Cardiac fibroblast (primary cell): ENCODE data around the gene CDKN3.
A peak's percentile ranks its signal among the peaks of the same experiment; 100 is the strongest.
"Not testable (repeated sequence)": the region's sequence is repeated elsewhere in the genome, so short reads cannot be mapped to it uniquely, and the experiment has no call there.

Source experiments
- DNase-seq, 2 donors: peaks; one replicate each; pipeline versions ENCODE4 v3.0.0 to v3.0.0-alpha.2; 2010; ENCODE audit warnings: low read depth in 2 of 2
- H3K4me3 ChIP-seq, 2 donors: replicated peaks in 1 of 2; 1 replicate in 1 of 2; 2 replicates in 1 of 2; pipeline ENCODE4 v1.5.1; 2011; ENCODE audit warnings: low read depth in 2 of 2, low read length in 2 of 2, mild to moderate bottlenecking in 2 of 2, moderate library complexity in 1 of 2
- CTCF ChIP-seq: IDR thresholded peaks from one replicate; pipeline ENCODE4 v1.5.1; 2011; ENCODE audit warnings: low read depth, mild to moderate bottlenecking, low read length, inconsistent platforms

The CDKN3 gene

DNA sequence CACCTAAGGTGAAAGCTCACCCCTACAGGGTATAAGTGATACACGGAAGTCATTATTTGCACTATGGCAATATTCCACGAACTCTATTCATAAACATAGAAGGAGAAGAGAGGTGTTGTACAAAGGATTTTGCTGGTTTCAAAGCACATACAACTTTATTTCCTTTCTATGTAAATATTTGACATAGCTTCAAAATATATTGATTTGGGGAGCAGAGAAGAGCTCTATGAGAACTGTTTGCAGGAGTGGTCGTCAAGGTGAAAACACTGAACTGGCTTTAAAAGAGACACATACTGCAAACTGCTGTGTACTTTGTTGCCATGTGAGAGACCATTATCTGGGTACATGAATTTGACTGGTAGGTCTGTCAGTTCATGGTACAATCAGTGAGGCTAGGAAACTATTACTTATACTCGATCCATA, 27.7 kb downstream of the CDKN3 start:
- no peak overlapping the region for H3K4me3 ChIP-seq
- no peak for DNase-seq
- no peak for TF ChIP-seq CTCF

GRCh38 chr14:54425068-54425467, 28.3 kb downstream of the CDKN3 start:
- no peak for TF ChIP-seq CTCF
- H3K4me3 ChIP-seq, result no peak overlapping the region
- no peak for DNase-seq

GRCh38 chr14:54425537-54426274, 28.9 kb downstream of the CDKN3 start:
- H3K4me3 ChIP-seq, result no peak overlapping the region
- DNase-seq, result no peak
- TF ChIP-seq CTCF, result no peak

GRCh38 chr14:54427871-54428270, 31.1 kb downstream of the CDKN3 start:
- H3K4me3 ChIP-seq, result no peak overlapping the region
- TF ChIP-seq CTCF, result no peak
- DNase-seq, result no peak

GRCh38 chr14:54428527-54428926, 31.7 kb downstream of the CDKN3 start:
- DNase-seq, result no peak
- TF ChIP-seq CTCF, result no peak
- H3K4me3 ChIP-seq, result no peak overlapping the region

DNA sequence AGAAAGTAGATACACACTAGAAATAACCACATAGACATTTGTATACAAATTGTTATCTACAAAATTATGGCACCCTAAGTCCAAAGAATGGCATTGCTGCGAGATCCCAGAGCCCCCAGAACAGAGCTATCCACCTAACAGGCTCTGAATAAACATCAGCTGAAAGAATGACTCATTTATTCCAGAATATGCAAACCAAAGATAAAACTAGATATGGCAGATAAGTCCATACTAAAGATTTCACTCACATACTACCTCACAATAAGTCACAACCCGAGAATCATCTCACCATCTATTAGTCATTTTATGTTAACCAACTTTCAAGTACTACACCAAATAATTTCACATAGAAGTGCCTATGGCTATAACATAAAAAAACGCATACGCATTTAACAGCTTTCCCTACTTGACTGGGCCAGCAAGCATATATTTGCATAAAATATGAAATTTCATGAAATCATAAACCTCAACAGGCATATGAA, 38.7 kb downstream of the CDKN3 start:
- peak; percentile 57 to 72 for DNase-seq
- H3K4me3 ChIP-seq, result no peak overlapping the region
- TF ChIP-seq CTCF, result no peak

DNA sequence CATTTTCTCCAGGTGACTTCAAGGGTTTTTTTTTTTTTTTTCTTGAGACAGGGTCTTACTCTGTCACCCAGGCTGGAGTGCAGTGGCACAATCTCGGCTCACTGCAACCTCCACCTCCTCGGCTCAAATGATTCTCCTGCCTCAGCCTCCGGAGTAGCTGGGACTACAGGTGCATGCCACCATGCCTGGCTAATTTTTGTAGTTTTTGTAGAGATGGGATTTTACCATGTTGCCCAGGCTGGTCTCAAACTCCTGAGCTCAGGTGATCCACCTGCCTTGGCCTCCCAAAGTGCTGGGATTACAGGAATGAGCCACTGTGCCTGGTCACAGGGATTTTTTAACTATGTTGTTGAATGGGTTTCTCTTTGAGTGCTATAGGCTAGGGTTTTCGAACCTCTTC, 41.1 kb downstream of the CDKN3 start:
- not testable (repeated sequence) for H3K4me3 ChIP-seq, DNase-seq
